HK-2 (cell line): ENCODE results near the gene VGLL1.

Source experiments
- DNase-seq: peaks from one replicate; pipeline ENCODE4 v3.0.0-alpha.2; 2018; ENCODE audit not compliant: unreplicated experiment

The VGLL1 gene

GRCh38 chrX:136531951-136532350 is at the start of gene VGLL1:
Gene VGLL1 (plus strand): TSS chrX:136532215. CDS start chrX:136536021, 3,806 bp downstream.
- no peak for DNase-seq

- no peak for DNase-seq
These were observed 44.4 kb upstream of the VGLL1 start, which contains the start of gene BRS3 for GRCh38 chrX:136487647-136488046. Gene BRS3 (plus strand): TSS chrX:136487947. CDS start chrX:136488115, 168 bp downstream.

DNA sequence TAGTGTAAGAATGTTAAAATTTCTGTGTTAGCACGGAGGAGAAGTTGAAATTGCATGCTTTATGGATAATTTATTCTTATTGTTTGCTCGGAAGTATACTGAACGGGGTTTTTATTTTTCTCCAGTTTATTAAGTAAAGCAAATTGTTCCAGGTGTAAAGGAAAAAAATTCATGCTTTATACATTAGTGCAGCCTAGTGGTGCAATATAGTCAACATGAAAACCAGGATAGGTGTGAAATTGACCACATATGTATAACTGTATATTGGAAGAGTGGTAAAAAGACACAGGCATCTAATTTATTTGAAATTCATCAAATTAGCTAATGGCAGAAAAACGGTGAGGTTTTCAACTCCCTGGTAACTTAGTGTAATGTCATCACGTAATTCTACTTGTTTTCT is 43.3 kb upstream of the VGLL1 start:
- DNase-seq = no peak

GRCh38 chrX:136491832-136492231 is 40.2 kb upstream of the VGLL1 start:
- DNase-seq = no peak

GRCh38 chrX:136493011-136493410 is 39.0 kb upstream of the VGLL1 start:
- no peak for DNase-seq

DNA sequence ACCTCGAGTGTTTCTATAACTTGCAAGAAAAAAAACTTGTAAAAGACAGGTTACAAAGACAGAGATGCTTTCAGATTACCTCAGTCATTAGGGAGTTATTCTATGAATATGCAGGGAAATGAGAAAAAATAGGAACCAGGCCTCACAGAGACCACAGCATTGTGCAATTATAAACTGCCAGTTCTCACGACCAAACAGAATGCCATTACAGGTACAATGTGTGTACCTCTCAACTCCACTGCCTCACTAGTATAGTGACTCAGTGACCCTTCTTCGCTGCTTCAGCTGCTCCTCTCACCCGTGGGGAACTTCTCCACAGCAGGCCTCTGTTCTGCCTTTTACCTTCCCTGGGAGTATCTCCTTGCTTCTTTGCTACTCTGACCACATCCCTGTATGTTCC is 37.0 kb upstream of the VGLL1 start:
- no peak for DNase-seq

DNA sequence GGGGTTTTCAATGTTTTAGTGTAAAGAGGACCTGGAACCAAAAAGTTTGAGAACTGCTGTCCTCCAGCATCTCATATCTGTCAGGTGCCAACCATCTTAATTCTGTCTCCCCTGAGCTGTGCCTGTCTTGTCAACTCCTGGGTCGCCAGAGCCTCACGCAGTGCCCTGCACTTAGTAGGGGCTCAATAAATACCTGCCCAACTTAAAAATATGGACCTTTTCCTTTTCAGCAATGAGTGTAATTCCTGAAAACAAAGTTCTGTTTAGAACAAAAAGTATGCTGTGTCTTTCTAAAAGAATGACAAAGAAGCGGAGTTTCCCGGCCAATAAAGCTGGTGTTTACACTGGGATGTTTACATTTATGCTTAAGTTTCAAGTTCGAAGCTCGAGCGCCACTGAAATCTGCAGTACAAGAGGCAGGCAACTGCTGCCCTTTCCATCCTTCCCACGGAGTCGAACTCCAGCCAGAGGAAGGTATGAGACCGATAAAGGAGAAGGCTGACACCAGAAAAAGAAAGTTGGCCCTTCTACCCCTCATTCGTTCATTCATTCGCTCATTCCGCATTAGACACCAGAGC is 35.7 kb upstream of the VGLL1 start:
- no peak for DNase-seq

GRCh38 chrX:136496764-136497555 is 35.1 kb upstream of the VGLL1 start:
- DNase-seq = peak; percentile 78

DNA sequence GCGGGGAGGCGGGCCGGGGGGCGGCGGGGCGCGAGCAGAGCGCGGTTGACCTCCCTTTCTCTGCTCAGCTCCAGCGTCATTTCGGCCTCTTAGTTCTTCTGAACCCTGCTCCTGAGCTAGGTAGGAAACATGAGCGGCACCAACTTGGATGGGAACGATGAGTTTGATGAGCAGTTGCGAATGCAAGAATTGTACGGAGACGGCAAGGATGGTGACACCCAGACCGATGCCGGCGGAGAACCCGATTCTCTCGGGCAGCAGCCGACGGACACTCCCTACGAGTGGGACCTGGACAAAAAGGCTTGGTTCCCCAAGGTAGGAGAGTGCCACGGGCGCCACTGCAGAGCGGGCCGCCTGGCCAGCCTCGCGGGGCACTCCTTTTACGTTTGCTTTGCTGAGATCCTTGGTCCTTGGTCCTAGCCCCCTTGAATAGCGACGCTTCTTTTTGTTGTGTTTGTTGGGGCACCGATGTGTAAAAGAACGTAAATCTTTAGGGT is 34.4 kb upstream of the VGLL1 start, which contains the start of gene HTATSF1:
Gene HTATSF1, plus strand, starts transcription at position 37 of the 497 bp plus-strand sequence. Its CDS starts 93 bp downstream, at position 130.
- DNase-seq = no peak

GRCh38 chrX:136519069-136519468 is 12.9 kb upstream of the VGLL1 start:
- no peak for DNase-seq

DNA sequence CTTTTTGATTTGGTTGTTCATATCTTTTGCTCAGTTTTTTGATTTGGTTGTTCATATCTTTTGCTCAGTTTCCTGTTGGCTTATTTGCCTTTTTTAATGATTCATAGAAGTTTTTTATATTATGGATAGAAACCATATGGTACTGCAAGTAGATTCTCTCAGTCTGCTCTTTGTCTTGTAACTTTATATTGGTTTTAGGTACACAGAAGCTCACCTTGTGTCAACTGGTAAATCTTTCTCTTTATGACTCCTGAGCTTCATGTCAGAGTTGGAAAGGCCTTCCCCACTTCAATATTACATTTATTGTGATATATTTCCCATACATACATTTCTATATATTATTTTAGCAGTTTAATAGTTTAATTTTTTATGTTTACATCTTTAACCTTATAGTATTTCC is 8.2 kb upstream of the VGLL1 start:
- no peak for DNase-seq

- DNase-seq = peak; percentile 11
These were observed 6.0 kb upstream of the VGLL1 start for GRCh38 chrX:136525738-136526606.

- DNase-seq = no peak
These were observed 3.2 kb upstream of the VGLL1 start for GRCh38 chrX:136528645-136529315.

DNA sequence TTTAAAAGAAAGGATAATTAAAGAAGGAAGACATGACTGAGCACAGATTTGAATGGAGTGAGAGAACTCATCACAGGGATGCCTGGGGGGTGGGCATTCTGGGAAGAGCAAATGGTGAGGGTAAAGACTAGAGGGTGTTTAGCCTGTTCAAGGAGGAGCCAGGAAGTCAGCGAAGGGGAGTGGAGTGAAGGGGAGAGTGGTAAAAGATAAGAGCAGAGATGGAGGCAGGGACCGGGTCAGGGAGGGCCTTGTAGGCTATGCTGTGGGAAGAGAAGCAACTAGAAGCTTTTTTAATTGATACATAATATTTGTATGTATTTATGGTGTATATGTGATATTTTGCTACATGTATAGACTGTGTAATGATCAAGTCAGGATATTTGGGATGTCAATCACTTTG is 2.2 kb upstream of the VGLL1 start:
- DNase-seq = no peak

DNA sequence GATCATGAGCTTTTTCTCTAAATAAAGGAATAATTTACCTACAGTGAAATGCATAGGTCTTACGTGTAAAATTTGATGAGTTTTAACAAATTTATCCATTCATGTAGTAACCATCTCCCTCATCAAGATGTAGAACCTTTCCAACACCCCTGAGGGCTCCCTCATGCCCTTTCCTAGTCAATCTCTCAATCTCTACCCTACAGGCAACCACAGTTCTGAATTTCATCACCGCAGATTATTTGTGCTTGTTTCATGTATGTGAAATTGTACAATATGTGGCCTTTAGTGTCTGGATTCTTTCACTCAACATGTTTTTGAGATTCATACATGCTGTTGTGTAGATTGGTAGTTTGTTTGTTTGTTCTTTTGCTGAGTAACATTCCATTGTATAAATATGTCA is 2.1 kb downstream of the VGLL1 start:
- DNase-seq = no peak

GRCh38 chrX:136538811-136539210 is 6.8 kb downstream of the VGLL1 start:
- DNase-seq = no peak

DNA sequence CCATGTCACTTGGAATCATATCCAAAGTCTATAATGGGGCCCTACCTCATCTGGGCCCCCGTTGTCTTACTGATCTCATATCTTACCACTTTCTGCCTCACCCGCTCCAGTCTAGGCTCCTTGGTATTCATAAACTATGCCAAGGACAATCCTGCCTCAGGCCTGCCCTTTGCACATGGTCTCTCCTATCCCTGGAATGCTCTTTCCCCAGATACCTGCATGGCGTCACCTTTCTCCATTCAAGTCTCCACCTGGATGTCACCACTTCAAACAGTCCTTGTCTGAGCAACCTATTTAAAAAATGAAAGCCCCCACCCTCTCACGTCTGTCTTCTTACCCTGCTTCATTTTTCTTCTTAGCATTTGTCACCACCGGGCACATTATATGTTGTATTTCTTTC is 8.2 kb downstream of the VGLL1 start:
- DNase-seq = no peak

- DNase-seq = no peak
These were observed 9.3 kb downstream of the VGLL1 start for GRCh38 chrX:136541294-136541693.

DNA sequence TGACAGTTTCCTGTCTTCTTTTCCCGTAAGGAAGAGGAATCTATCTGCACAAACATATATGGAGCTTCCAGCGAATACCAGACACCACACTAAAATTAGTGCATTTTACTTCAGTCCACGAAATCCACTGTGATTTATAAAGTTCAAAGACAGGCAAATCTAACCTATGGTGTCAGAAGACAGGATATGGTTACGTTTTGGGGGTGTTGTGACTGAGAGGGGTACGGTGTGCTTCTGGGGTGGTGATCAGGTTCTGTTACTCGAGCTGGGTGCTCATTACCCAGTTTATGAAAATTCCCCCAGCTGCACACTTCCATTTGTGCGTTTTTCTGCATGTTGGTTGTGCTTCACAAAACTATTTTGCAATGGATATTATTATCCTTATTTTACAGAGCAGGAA is 10.3 kb downstream of the VGLL1 start:
- no peak for DNase-seq

GRCh38 chrX:136546371-136546781 is 14.4 kb downstream of the VGLL1 start:
- DNase-seq = no peak

DNA sequence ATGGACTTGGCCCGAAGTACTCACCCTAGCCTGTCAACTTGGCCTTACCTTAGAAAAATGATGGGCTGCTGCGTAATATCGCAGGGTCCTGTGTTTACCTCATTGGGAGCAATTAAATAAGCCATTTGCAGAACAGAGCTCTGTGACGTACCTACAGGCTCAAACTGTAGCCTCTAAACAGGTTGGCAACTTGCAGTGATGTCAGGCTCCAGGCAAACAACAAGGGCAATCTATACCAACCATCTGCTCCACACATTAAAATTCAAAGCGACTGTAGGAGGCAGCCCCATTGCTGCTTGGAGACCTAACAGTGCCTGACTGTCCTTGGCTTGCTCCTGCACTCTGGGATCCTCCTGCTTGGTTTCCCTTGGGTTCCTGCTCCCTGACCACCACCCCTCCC is 17.2 kb downstream of the VGLL1 start:
- DNase-seq = no peak

DNA sequence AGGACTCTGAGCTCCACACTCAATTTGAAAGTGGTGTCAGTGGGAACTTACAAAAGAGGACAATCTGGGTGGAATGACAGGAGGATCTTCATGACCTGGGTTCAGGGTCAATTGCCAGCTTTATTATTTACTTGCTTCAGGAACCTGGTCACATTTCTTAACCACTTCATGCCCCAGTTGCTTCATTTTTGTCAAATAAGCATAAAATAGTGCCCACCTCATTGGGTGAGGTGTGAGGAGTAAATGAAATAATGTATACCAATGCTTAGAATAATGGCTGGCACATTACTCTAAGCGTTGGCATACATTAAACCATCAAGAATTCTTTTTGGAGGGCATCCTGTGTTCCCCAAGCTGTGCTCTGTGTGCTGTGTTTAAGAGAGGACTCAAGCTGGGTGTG is 19.4 kb downstream of the VGLL1 start:
- DNase-seq = no peak
